Measurements from ENCODE around the gene ASB16. TPM values are rescaled to one million over a fixed set of nuclear protein-coding genes. Genes with fewer than 3 reads are reported as not detected.

The ASB16 gene
- total RNA-seq, 3 donors from 2014 or later (not counting 1 experiment from before 2014, with no cell fraction given): not detected

DNA sequence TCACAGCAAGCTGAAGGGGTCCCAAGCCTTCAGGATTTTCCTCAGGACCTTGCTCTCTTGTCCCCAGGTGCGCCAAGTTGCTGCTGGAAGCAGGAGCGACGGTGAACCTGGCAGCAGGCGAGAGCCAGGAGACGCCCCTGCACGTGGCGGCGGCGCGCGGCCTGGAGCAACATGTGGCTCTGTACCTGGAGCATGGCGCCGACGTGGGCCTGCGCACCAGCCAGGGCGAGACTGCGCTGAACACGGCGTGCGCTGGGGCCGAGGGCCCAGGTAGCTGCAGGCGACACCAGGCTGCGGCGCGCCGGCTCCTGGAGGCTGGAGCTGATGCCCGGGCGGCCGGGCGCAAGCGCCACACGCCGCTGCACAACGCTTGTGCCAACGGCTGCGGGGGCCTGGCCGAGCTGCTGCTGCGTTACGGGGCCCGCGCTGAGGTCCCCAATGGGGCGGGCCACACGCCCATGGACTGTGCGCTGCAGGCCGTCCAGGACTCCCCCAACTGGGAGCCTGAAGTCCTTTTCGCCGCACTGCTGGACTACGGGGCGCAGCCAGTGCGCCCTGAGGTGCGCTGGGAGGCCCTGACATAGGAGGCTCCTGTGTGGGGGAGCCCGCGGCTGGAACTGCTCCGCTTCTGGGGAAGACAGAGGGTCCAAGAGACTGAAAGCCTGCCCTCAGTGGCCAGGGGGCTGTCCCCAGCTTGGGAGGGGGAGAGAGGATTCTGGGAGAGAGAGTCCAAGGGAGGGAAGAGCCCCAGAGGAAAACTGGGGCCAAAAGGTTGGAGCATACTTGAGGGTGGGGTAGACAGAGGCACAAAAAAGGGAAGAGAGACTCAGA, 6.4 kb downstream of the ASB16 start:
- H3K36me3 Mint-ChIP-seq: no peaks in the 10 kb centered on the region
- Histone ChIP-seq H3K4me3 (ENCODE audit: low read length) (no peak overlapping the region), H3K9me3 (ENCODE audit: control insufficient read depth, insufficient read depth, low read length) (no peaks in the 10 kb centered on the region), H3K36me3 (ENCODE audit: control insufficient read depth, insufficient read depth, low read length) (peaks cover 10% of the 10 kb centered on the region), H3K27me3 (ENCODE audit: control insufficient read depth, insufficient read depth, low read length) (no peaks in the 10 kb centered on the region), H3K27ac (ENCODE audit: low read length) (no peak overlapping the region), H3K4me1 (ENCODE audit: control insufficient read depth, insufficient read depth, low read length) (no peaks in the 10 kb centered on the region)
- H3K4me3 Mint-ChIP-seq: no peak overlapping the region
- H3K9me3 Mint-ChIP-seq: no peaks in the 10 kb centered on the region
- intact Hi-C loops (cut with micrococcal nuclease): no loop called here
- DNase-seq: no peak
- peaks cover 3% of the 10 kb centered on the region in 2 donors for H3K4me1 Mint-ChIP-seq
- peak overlapping the region in 1 of 2 donors; percentile 49 for H3K27ac Mint-ChIP-seq
- TF ChIP-seq, protein P1, sequence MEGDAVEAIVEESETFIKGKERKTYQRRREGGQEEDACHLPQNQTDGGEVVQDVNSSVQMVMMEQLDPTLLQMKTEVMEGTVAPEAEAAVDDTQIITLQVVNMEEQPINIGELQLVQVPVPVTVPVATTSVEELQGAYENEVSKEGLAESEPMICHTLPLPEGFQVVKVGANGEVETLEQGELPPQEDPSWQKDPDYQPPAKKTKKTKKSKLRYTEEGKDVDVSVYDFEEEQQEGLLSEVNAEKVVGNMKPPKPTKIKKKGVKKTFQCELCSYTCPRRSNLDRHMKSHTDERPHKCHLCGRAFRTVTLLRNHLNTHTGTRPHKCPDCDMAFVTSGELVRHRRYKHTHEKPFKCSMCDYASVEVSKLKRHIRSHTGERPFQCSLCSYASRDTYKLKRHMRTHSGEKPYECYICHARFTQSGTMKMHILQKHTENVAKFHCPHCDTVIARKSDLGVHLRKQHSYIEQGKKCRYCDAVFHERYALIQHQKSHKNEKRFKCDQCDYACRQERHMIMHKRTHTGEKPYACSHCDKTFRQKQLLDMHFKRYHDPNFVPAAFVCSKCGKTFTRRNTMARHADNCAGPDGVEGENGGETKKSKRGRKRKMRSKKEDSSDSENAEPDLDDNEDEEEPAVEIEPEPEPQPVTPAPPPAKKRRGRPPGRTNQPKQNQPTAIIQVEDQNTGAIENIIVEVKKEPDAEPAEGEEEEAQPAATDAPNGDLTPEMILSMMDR (IDR thresholded peaks at IDR 0.05): no peak
- H3K27me3 Mint-ChIP-seq (ENCODE audit: low read depth in 2 of 2): no peaks in the 10 kb centered on the region
- peak in 1 of 3 donors; percentile 5 for ATAC-seq
- WGBS (ENCODE audit: insufficient coverage): 97% methylated on average over 54 of the region's 54 CpGs

DNA sequence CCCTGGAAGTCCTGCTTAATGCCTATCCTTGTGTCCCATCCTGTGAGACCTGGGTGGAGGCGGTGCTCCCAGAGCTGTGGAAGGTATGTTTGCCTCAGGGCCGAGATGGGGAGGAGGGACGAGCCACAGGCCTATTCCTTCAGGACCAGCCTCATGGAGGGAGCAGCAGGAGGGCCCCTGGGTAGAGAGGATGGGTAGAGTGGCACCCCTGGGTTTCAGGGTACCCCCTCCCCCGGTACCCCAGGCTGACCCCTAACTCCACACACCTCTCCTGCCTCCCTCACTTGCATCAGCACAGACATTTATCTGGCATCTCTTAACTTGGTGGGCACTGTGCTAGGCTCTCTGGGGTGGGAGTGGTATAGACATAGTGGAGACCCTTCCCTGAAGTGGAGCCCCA, 7.1 kb downstream of the ASB16 start:
- intact Hi-C loops (cut with micrococcal nuclease): no loop called here
- DNase-seq (no peak), ATAC-seq (no peak)
- no peaks in the 10 kb centered on the region for H3K4me1 ChIP-seq (ENCODE audit: control insufficient read depth, insufficient read depth, low read length)
- H3K4me3 ChIP-seq (ENCODE audit: low read length): no peak overlapping the region
- Mint-ChIP-seq H3K36me3 (no peaks in the 10 kb centered on the region), H3K9me3 (no peaks in the 10 kb centered on the region), H3K4me1 (peaks cover 5% of the 10 kb centered on the region in 2 donors), H3K4me3 (no peak overlapping the region), H3K27ac (no peak overlapping the region), H3K27me3 (ENCODE audit: low read depth in 2 of 2) (no peaks in the 10 kb centered on the region)
- 97% methylated on average over 3 of the region's 4 CpGs for WGBS (ENCODE audit: insufficient coverage)
- no peaks in the 10 kb centered on the region for H3K27me3 ChIP-seq (ENCODE audit: control insufficient read depth, insufficient read depth, low read length)
- no peak overlapping the region for H3K27ac ChIP-seq (ENCODE audit: low read length)
- TF ChIP-seq, protein P1 (IDR thresholded peaks at IDR 0.05): no peak
- no peaks in the 10 kb centered on the region for H3K9me3 ChIP-seq (ENCODE audit: control insufficient read depth, insufficient read depth, low read length)
- peaks cover 11% of the 10 kb centered on the region for H3K36me3 ChIP-seq (ENCODE audit: control insufficient read depth, insufficient read depth, low read length)

DNA sequence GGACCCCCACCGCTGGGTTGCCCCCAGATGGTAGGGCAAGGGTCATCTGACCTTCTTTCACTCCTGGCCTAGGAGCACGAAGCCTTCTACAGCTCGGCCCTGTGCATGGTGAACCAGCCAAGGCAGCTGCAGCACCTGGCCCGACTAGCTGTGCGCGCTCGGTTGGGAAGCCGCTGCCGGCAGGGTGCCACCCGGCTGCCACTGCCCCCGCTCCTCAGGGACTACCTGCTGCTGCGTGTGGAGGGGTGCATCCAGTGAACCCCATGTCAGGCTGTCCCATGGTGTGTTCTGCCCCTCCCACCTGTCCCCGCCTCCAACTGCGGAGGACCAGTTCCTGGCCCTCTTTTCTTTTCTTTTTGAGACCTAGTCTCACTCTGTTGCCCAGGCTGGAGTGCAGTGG, 7.6 kb downstream of the ASB16 start:
- TF ChIP-seq, protein P1 (IDR thresholded peaks at IDR 0.05): no peak
- Histone ChIP-seq H3K4me3 (ENCODE audit: low read length) (no peak overlapping the region), H3K36me3 (ENCODE audit: control insufficient read depth, insufficient read depth, low read length) (peaks cover 11% of the 10 kb centered on the region), H3K9me3 (ENCODE audit: control insufficient read depth, insufficient read depth, low read length) (no peaks in the 10 kb centered on the region), H3K27me3 (ENCODE audit: control insufficient read depth, insufficient read depth, low read length) (no peaks in the 10 kb centered on the region), H3K4me1 (ENCODE audit: control insufficient read depth, insufficient read depth, low read length) (no peaks in the 10 kb centered on the region), H3K27ac (ENCODE audit: low read length) (no peak overlapping the region)
- H3K36me3 Mint-ChIP-seq: no peaks in the 10 kb centered on the region
- no peak overlapping the region for H3K27ac Mint-ChIP-seq
- no peak for DNase-seq
- H3K9me3 Mint-ChIP-seq: no peaks in the 10 kb centered on the region
- intact Hi-C loops (cut with micrococcal nuclease): no loop called here
- peaks cover 5% of the 10 kb centered on the region in 2 donors for H3K4me1 Mint-ChIP-seq
- no peak overlapping the region for H3K4me3 Mint-ChIP-seq
- WGBS (ENCODE audit: insufficient coverage): 97% methylated on average over 14 of the region's 14 CpGs
- ATAC-seq: no peak
- H3K27me3 Mint-ChIP-seq (ENCODE audit: low read depth in 2 of 2): no peaks in the 10 kb centered on the region

All from natural killer cell (primary cell).